GM12878 (cell line): Measurements from ENCODE around the gene RALGPS2. TPM values are rescaled to one million over a fixed set of nuclear protein-coding genes. Genes with fewer than 3 reads are reported as not detected.

Experiments used
- ATAC-seq: fragments of 200-7000 bp; cut with Tn5 transposase; 3 replicates; pipeline ENCODE4 v1.9.1; 2020; ENCODE audit warnings: mild to moderate bottlenecking, moderate library complexity
- BruUV-seq: library from RNA; stranded (reverse); fragments of 400-500 nt; replicated peaks from 2 replicates; lab custom pipeline; 2021; lab: Mats Ljungman, UMichigan
- CTCF ChIA-PET: fragments of 300-600 bp; sonication (Branson Sonifier 250); formaldehyde crosslinking; extraction: SDS; loops from one replicate; lab custom pipeline; 2021; ENCODE audit warnings: inconsistent platforms; lab: Yijun Ruan, JAX
- POLR2A ChIA-PET: fragments of 350-600 bp; formaldehyde crosslinking; extraction: SDS; loops from one replicate; lab custom pipeline; 2021; ENCODE audit warnings: inconsistent platforms; lab: Charles Lee
- RAD21 ChIA-PET: fragments of 300-600 bp; sonication (Branson Sonifier 250); formaldehyde crosslinking; loops from one replicate; lab custom pipeline; 2023; ENCODE audit warnings: antibody characterized with exemption; ENCODE audit not compliant: unreplicated experiment; lab: Charles Lee
- SMC1A ChIA-PET: fragments of 300-600 bp; sonication (Branson Sonifier 250); formaldehyde crosslinking; loops from one replicate; lab custom pipeline; 2023; ENCODE audit not compliant: unreplicated experiment, uncharacterized antibody; lab: Charles Lee
- DNase-seq: peaks from one replicate; pipeline ENCODE4 v3.0.0-alpha.2; 2011; ENCODE audit warnings: low read depth, low spot score
- FAIRE-seq: peaks from 3 replicates; lab custom pipeline; 2011; peaks lifted over from hg19 to GRCh38; lab: Jason Lieb, UNC
- H2AFZ ChIP-seq: 2 replicates; pipeline ENCODE4 v1.6.0; 2011; ENCODE audit warnings: low read depth, low read length, control low read depth; ENCODE audit not compliant: control insufficient read depth
- H3K27ac ChIP-seq: 2 replicates; pipeline ENCODE4 v1.5.1; 2011; ENCODE audit warnings: control low read depth; ENCODE audit not compliant: control insufficient read depth, insufficient read depth
- H3K27me3 ChIP-seq, 2 experiments: replicated peaks in 1 of 2; 2 replicates each; pipeline versions ENCODE4 v1.6.0 to v1.6.1; 2011; ENCODE audit warnings: low read length in 1 of 2; ENCODE audit not compliant: control insufficient read depth in 2 of 2, insufficient read depth in 2 of 2
- H3K36me3 ChIP-seq, 2 experiments: 2 replicates each; pipeline ENCODE4 v1.5.1; 2011; ENCODE audit warnings: low read length in 1 of 2; ENCODE audit not compliant: control insufficient read depth in 2 of 2, insufficient read depth in 2 of 2
- H3K4me1 ChIP-seq: 2 replicates; pipeline ENCODE4 v1.6.1; 2011; ENCODE audit warnings: mild to moderate bottlenecking, low read length, moderate library complexity, mixed read lengths; ENCODE audit not compliant: control insufficient read depth, insufficient read depth
- H3K4me2 ChIP-seq: 2 replicates; pipeline ENCODE4 v1.6.0; 2011; ENCODE audit warnings: control low read depth; ENCODE audit not compliant: control insufficient read depth, insufficient read depth
- H3K4me3 ChIP-seq: fragments of 200-600 bp; sonication (generic); 2 replicates; pipeline ENCODE4 v1.5.1; 2016
- H3K79me2 ChIP-seq: 2 replicates; pipeline ENCODE4 v1.6.0; 2011; ENCODE audit warnings: low read length; ENCODE audit not compliant: control insufficient read depth, insufficient read depth
- H3K9ac ChIP-seq: 2 replicates; pipeline ENCODE4 v1.8.0; 2011; ENCODE audit warnings: low read length, control low read depth, mixed read lengths; ENCODE audit not compliant: control insufficient read depth, insufficient read depth
- H3K9me3 ChIP-seq: replicated peaks from 3 replicates; pipeline ENCODE4 v1.5.1; 2011; ENCODE audit warnings: mild to moderate bottlenecking, low read length; ENCODE audit not compliant: control insufficient read depth, insufficient read depth
- H4K20me1 ChIP-seq: 2 replicates; pipeline ENCODE4 v1.6.0; 2011; ENCODE audit not compliant: control insufficient read depth, insufficient read depth
- ATF3 ChIP-seq: IDR thresholded peaks from 2 replicates; pipeline ENCODE4 v1.6.1; 2011; ENCODE audit warnings: low read depth, mild to moderate bottlenecking, low read length, moderate library complexity, borderline replicate concordance; ENCODE audit errors: extremely low read depth
- ATF7 ChIP-seq: fragments of 450-650 bp; IDR thresholded peaks from 2 replicates; pipeline ENCODE4 v1.6.1; 2016; ENCODE audit warnings: low read depth, mild to moderate bottlenecking
- BMI1 ChIP-seq: fragments of 450-650 bp; IDR thresholded peaks from 2 replicates; pipeline ENCODE4 v1.6.1; 2016; ENCODE audit warnings: mild to moderate bottlenecking, moderate library complexity, borderline replicate concordance
- CBX3 ChIP-seq: fragments of 200-600 bp; sonication (generic); IDR thresholded peaks from 2 replicates; pipeline ENCODE4 v1.6.1; 2016; ENCODE audit warnings: low read depth, borderline replicate concordance
- ESRRA ChIP-seq: IDR thresholded peaks from 2 replicates; pipeline ENCODE4 v1.6.1; 2012; ENCODE audit warnings: mild to moderate bottlenecking, low read length, improper control_type of control experiment
- MEF2B ChIP-seq: fragments of 450-650 bp; IDR thresholded peaks from 2 replicates; pipeline ENCODE4 v1.6.1; 2018; ENCODE audit warnings: mild to moderate bottlenecking, moderate library complexity; ENCODE audit not compliant: partially characterized antibody, poor library complexity, severe bottlenecking
- MTA3 ChIP-seq: IDR thresholded peaks from 2 replicates; pipeline ENCODE4 v1.6.1; 2012; ENCODE audit warnings: low read length, inconsistent platforms, borderline replicate concordance
- NBN ChIP-seq: fragments of 450-650 bp; IDR thresholded peaks from 2 replicates; pipeline ENCODE4 v1.6.1; 2016
- SMAD5 ChIP-seq: IDR thresholded peaks from 2 replicates; pipeline ENCODE4 v1.6.1; 2016; ENCODE audit warnings: antibody characterized with exemption, low read depth
- SUZ12 ChIP-seq: fragments of 200-600 bp; sonication (generic); IDR thresholded peaks from one replicate; pipeline ENCODE4 v1.6.1; 2018; ENCODE audit warnings: antibody characterized with exemption, mild to moderate bottlenecking; ENCODE audit not compliant: unreplicated experiment
- WGBS: methylation state at CpG from one replicate; pipeline ENCODE4 v1.1.6; 2016; ENCODE audit warnings: low lambda C conversion rate; ENCODE audit not compliant: insufficient replicate concordance, insufficient coverage; ENCODE audit errors: missing lambda C conversion rate; 5-methylcytosine and 5-hydroxymethylcytosine counted together
- in situ Hi-C: fragments of 300-500 bp; cut with MboI; formaldehyde crosslinking; loops from 9 replicates; pipeline ENCODE4 v1.14.3; 2018; ENCODE audit warnings: mixed read lengths
- intact Hi-C: fragments of 100-400 bp; cut with micrococcal nuclease; formaldehyde crosslinking; loops from one replicate; pipeline ENCODE4 v1.14.2; 2022; ENCODE audit not compliant: unreplicated experiment
- polyA plus RNA-seq, 11 experiments: library from polyadenylated mRNA; depleted of rRNA in 4 of 11; unstranded in 6 of 11; stranded (reverse) in 5 of 11; fragments of >200 nt; fragmentation: Nextera tagmentation in 4 of 11; fragmentation: Illumina TruSeq in 1 of 11; extraction: Ambion mirVana in 4 of 11; extraction: Trizol in 1 of 11; gene quantifications; 1 replicate in 1 of 11; 2 replicates in 10 of 11; pipeline versions ENCODE4 v1.2.1 to v1.2.3, GENCODE V29; 2011 to 2016; ENCODE audit warnings: inconsistent platforms in 2 of 11, missing spikeins in 2 of 11, low read depth in 1 of 11
- total RNA-seq, 4 experiments: library from RNA; depleted of rRNA in 3 of 4; stranded (reverse); fragments of >200 nt in 3 of 4; fragmentation: Illumina TruSeq in 1 of 4; extraction: Trizol in 1 of 4; gene quantifications; 2 replicates each; pipeline versions ENCODE4 v1.2.1 to v1.2.3, GENCODE V29; 2013 to 2021
- TF ChIP-seq, protein P1 (sequence below): fragments of 450-650 bp; formaldehyde crosslinking; IDR thresholded peaks from 2 replicates; pipeline ENCODE4 v1.4.0; 2020; ENCODE audit warnings: mild to moderate bottlenecking, moderate library complexity
- TF ChIP-seq, protein P2 (sequence below), 3 experiments: IDR thresholded peaks in 2 of 3; conservative IDR thresholded peaks in 1 of 3; 2 replicates each; pipeline ENCODE4 v1.5.1; 2011; ENCODE audit warnings: low read depth in 3 of 3, low read length in 3 of 3, mild to moderate bottlenecking in 3 of 3, control low read depth in 2 of 3, moderate library complexity in 2 of 3, inconsistent platforms in 1 of 3, mixed read lengths in 1 of 3; ENCODE audit not compliant: control insufficient read depth in 2 of 3, insufficient read depth in 1 of 3; ENCODE audit errors: extremely low read depth in 1 of 3

Gene RALGPS2
- total and polyA plus RNA-seq, 10 of the 15 experiments (the other 5 are each of a cell fraction or from before 2014, with no cell fraction given) = 0.08 to 3.7 (median 0.50) TPM

DNA sequence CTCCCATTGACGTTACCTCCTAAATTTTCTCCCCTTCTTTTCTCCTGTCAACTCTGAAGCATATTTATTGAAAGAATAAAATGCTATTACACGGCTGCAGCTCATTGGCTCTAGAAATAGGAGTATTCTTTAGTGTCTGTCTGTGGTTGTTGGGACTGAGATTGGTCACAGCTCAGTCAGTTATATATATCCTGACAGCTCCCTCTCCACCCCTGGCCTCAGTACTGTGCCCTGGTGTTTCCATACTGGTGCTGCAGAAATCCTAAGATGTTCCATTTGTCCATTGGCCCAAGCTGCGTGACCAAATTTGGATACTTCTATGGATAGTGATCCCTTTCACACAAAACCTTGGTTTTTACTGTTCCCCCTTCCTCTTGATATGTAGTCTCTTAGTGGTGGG, 67.3 kb downstream of the RALGPS2 start (continued):
- TF ChIP-seq, protein P1, sequence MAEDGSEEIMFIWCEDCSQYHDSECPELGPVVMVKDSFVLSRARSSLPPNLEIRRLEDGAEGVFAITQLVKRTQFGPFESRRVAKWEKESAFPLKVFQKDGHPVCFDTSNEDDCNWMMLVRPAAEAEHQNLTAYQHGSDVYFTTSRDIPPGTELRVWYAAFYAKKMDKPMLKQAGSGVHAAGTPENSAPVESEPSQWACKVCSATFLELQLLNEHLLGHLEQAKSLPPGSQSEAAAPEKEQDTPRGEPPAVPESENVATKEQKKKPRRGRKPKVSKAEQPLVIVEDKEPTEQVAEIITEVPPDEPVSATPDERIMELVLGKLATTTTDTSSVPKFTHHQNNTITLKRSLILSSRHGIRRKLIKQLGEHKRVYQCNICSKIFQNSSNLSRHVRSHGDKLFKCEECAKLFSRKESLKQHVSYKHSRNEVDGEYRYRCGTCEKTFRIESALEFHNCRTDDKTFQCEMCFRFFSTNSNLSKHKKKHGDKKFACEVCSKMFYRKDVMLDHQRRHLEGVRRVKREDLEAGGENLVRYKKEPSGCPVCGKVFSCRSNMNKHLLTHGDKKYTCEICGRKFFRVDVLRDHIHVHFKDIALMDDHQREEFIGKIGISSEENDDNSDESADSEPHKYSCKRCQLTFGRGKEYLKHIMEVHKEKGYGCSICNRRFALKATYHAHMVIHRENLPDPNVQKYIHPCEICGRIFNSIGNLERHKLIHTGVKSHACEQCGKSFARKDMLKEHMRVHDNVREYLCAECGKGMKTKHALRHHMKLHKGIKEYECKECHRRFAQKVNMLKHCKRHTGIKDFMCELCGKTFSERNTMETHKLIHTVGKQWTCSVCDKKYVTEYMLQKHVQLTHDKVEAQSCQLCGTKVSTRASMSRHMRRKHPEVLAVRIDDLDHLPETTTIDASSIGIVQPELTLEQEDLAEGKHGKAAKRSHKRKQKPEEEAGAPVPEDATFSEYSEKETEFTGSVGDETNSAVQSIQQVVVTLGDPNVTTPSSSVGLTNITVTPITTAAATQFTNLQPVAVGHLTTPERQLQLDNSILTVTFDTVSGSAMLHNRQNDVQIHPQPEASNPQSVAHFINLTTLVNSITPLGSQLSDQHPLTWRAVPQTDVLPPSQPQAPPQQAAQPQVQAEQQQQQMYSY = no peak
- TF ChIP-seq ESRRA (no peak), BMI1 (no peak)
- TF ChIP-seq, all 136 proteins: peak for 0

GRCh38 chr1:178796013-178796412, 71.0 kb downstream of the RALGPS2 start:
- H4K20me1 ChIP-seq = no peaks in the 10 kb centered on the region
- CTCF ChIA-PET = no interaction called here
- H2AFZ ChIP-seq = no peak overlapping the region
- no peak overlapping the region for H3K4me3 ChIP-seq
- POLR2A ChIA-PET = no interaction called here
- 74% methylated on average over 3 of the region's 3 CpGs for WGBS
- FAIRE-seq (no peak), ATAC-seq (no peak), DNase-seq (no peak)
- no peak overlapping the region for H3K4me2 ChIP-seq
- H3K79me2 ChIP-seq = no peaks in the 10 kb centered on the region
- H3K9me3 ChIP-seq = no peaks in the 10 kb centered on the region
- intact Hi-C loops (no loop called here), in situ Hi-C loops (no loop called here)
- H3K27me3 ChIP-seq = no peaks in the 10 kb centered on the region
- H3K36me3 ChIP-seq = no peaks in the 10 kb centered on the region
- no peaks in the 10 kb centered on the region for H3K4me1 ChIP-seq
- RAD21 ChIA-PET = interaction anchor here (0.7 kb wide), 1 partner anchor 89 kb away, joined by 3 read pairs; no protein-coding TSS in a partner anchor
- no peak overlapping the region for H3K9ac ChIP-seq
- no TSS peak for BruUV-seq
- SMC1A ChIA-PET = interaction anchor here (1.5 kb wide), 1 partner anchor 11 kb away, joined by 3 read pairs; no protein-coding TSS in a partner anchor
- H3K27ac ChIP-seq = no peak overlapping the region
- TF ChIP-seq NBN (no peak), MTA3 (no peak), SMAD5 (no peak), CBX3 (no peak), ATF7 (no peak), MEF2B (no peak), SUZ12 (no peak), ATF3 (no peak)
- TF ChIP-seq, protein P1 = no peak
- TF ChIP-seq, protein P2, sequence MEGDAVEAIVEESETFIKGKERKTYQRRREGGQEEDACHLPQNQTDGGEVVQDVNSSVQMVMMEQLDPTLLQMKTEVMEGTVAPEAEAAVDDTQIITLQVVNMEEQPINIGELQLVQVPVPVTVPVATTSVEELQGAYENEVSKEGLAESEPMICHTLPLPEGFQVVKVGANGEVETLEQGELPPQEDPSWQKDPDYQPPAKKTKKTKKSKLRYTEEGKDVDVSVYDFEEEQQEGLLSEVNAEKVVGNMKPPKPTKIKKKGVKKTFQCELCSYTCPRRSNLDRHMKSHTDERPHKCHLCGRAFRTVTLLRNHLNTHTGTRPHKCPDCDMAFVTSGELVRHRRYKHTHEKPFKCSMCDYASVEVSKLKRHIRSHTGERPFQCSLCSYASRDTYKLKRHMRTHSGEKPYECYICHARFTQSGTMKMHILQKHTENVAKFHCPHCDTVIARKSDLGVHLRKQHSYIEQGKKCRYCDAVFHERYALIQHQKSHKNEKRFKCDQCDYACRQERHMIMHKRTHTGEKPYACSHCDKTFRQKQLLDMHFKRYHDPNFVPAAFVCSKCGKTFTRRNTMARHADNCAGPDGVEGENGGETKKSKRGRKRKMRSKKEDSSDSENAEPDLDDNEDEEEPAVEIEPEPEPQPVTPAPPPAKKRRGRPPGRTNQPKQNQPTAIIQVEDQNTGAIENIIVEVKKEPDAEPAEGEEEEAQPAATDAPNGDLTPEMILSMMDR (IDR thresholded peaks at IDR 0.05 in 2 of 3, conservative IDR thresholded peaks at IDR 0.05 in 1 of 3; ENCODE audit: control insufficient read depth in 2 of 3, extremely low read depth in 1 of 3, insufficient read depth in 1 of 3, low read depth in 3 of 3, low read length in 3 of 3) = no peak
